BJ (cell line): ENCODE measurements around the gene CPT1C. TPM values are rescaled to one million over a fixed set of nuclear protein-coding genes. Genes with fewer than 3 reads are reported as not detected.

Source experiments
- CTCF ChIA-PET: fragments of 350-600 bp; formaldehyde crosslinking; extraction: SDS; loops from one replicate; lab custom pipeline; 2021; ENCODE audit warnings: antibody characterized with exemption, inconsistent platforms; lab: Yijun Ruan, JAX
- POLR2A ChIA-PET: fragments of 300-600 bp; sonication (Branson Sonifier 250); formaldehyde crosslinking; extraction: SDS; loops from one replicate; lab custom pipeline; 2021; ENCODE audit warnings: antibody characterized with exemption; lab: Charles Lee
- DNase-seq: peaks from one replicate; pipeline ENCODE4 v3.0.0-alpha.2; 2011; ENCODE audit warnings: low read depth
- H3K27me3 ChIP-seq: 2 replicates; pipeline ENCODE4 v1.6.0; 2011; ENCODE audit warnings: low read length; ENCODE audit not compliant: control insufficient read depth, insufficient read depth
- H3K36me3 ChIP-seq: 2 replicates; pipeline ENCODE4 v1.5.1; 2011; ENCODE audit warnings: low read length; ENCODE audit not compliant: control insufficient read depth, insufficient read depth
- H3K4me3 ChIP-seq: 2 replicates; pipeline ENCODE4 v1.5.1; 2011; ENCODE audit warnings: low read depth, mild to moderate bottlenecking, control low read depth, low read length
- CTCF ChIP-seq: IDR thresholded peaks from 2 replicates; pipeline ENCODE4 v1.5.1; 2011; ENCODE audit warnings: low read depth, mild to moderate bottlenecking, control low read depth, inconsistent platforms, low read length, moderate library complexity; ENCODE audit not compliant: insufficient read depth
- polyA plus RNA-seq: library from polyadenylated mRNA; depleted of rRNA; stranded (reverse); fragments of >200 nt; gene quantifications from 2 replicates; pipeline ENCODE4 v1.2.3, GENCODE V29; 2011

CPT1C gene
- polyA plus RNA-seq, 1 experiment = 45.9 TPM

- no peak for TF ChIP-seq CTCF
- H3K4me3 ChIP-seq = peak overlapping the region; percentile 93
- H3K27me3 ChIP-seq = no peaks in the 10 kb centered on the region
- H3K36me3 ChIP-seq = peaks cover 2% of the 10 kb centered on the region
- POLR2A ChIA-PET = interaction anchor here (0.6 to 1.3 kb wide), 6 partner anchors 35 to 224 kb away, joined by 3 to 9 read pairs (median 4); partner anchors contain the start of genes ALDH16A1, RRAS and SCAF1
- peak; percentile 100 for DNase-seq
- CTCF ChIA-PET = interaction anchor here (1.0 to 4.6 kb wide), 9 partner anchors 9 to 178 kb away, joined by 3 to 22 read pairs (median 4); partner anchors contain the start of genes BCL2L12 and IRF3
Measured at GRCh38 chr19:49676784-49677230, 14.1 kb upstream of the CPT1C start.

- no peak for DNase-seq
- Histone ChIP-seq H3K27me3 (no peaks in the 10 kb centered on the region), H3K36me3 (peaks cover 7% of the 10 kb centered on the region), H3K4me3 (peak within 1 kb of the TSS; percentile 93)
- CTCF ChIA-PET = interaction anchor here (0.9 to 5.0 kb wide), 12 partner anchors 8 to 174 kb away, joined by 3 to 41 read pairs (median 4); partner anchors contain the start of genes ADM5, BCL2L12, CPT1C and IRF3
- TF ChIP-seq CTCF = no peak
- POLR2A ChIA-PET = interaction anchor here (0.6 to 1.3 kb wide), 3 partner anchors 37 to 224 kb away, joined by 3 to 9 read pairs (median 4); partner anchors contain the start of genes ALDH16A1 and RRAS
Measured at GRCh38 chr19:49677231-49677900, 13.6 kb upstream of the CPT1C start, which contains the start of gene PRMT1. Gene PRMT1, plus strand, starts transcription at chr19:49677271. Its CDS starts 10 bp downstream, at chr19:49677281.

- DNase-seq = no peak
- ChIA-PET CTCF (interaction anchor here (0.6 to 5.0 kb wide), 17 partner anchors 8 to 175 kb away, joined by 3 to 41 read pairs (median 4); partner anchors contain the start of genes ADM5, BCL2L12, CPT1C and IRF3), POLR2A (no interaction called here)
- peak; percentile 69 for TF ChIP-seq CTCF
- Histone ChIP-seq H3K4me3 (peak overlapping the region; percentile 93), H3K27me3 (no peaks in the 10 kb centered on the region), H3K36me3 (peaks cover 8% of the 10 kb centered on the region)
Measured at GRCh38 chr19:49677901-49678674, 12.8 kb upstream of the CPT1C start.

GRCh38 chr19:49678985-49679770 is 11.7 kb upstream of the CPT1C start:
- peaks cover 13% of the 10 kb centered on the region for H3K36me3 ChIP-seq
- no peak overlapping the region for H3K4me3 ChIP-seq
- no peaks in the 10 kb centered on the region for H3K27me3 ChIP-seq
- DNase-seq = no peak
- CTCF ChIA-PET = interaction anchor here (0.6 to 5.0 kb wide), 9 partner anchors 10 to 132 kb away, joined by 3 to 41 read pairs (median 4); partner anchors contain the start of genes ADM5 and CPT1C
- POLR2A ChIA-PET = no interaction called here
- no peak for TF ChIP-seq CTCF
